ENCODE data around the gene USP50.
"Not testable (repeated sequence)": the region's sequence is repeated elsewhere in the genome, so short reads cannot be mapped to it uniquely, and the experiment has no call there.

USP50 gene

DNA sequence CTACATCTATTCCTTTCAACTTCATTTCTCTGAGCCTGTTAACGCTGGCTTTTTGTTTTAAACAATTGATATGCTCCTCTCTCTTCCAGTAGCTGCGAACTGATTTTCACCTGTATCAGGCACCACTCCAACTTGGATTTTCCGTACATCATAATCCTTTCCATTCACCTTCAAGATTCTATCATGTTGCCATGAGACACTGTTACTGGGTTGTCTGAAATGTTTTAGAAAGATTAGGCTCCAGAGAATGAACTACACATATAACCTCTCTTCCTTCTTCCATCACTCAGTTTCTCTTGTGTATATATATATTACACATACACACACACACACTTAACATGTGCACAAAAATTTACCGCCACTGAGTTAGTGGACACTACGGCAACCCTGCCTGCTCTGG lies at the start of gene USP50:
USP50 (minus strand) TSS at position 101 of the 400 bp plus-strand sequence. CDS start 141 bp downstream, outside the sequence.
- DNase-seq = no peak

GRCh38 chr15:50594311-50594710 lies 47.8 kb upstream of the USP50 start:
- no peak for DNase-seq

DNA sequence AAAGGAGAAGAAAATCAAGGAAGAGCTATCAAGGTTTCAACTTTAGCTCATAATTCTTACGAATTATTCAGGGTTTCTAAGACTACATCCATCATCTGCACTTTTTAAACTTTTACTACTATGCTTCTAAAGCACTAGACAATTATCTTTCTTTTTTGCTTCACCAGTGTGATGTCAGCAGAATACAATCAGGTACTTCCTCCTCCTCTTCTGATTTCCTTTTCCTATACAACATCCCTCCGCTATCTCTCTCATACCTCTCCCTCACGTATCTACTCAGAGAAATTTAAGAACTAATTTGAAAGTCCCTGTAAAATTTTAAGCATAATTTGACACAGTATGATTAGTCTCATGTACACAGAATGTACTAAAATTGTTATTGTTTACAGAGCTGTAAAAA lies 47.3 kb upstream of the USP50 start:
- DNase-seq = no peak

GRCh38 chr15:50590288-50590687 lies 43.8 kb upstream of the USP50 start:
- DNase-seq = no peak

DNA sequence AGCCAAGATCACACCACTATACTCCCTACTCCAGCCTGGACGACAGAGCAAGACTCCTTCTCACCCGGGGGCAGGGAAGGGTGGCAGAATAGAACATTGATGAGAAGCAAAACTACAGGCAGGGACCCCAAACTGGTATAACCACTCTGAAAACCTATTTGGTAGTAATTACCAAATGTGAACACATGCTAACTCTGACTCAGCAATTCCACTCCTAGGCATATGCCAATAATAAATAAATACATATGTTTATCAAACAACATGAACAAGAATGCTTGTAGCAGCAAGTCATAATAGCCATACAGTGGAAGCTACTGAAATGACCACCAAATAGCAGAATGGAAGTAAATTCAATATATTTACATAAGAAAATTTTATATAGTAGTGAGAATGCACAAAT lies 31.0 kb upstream of the USP50 start:
- no peak for DNase-seq

DNA sequence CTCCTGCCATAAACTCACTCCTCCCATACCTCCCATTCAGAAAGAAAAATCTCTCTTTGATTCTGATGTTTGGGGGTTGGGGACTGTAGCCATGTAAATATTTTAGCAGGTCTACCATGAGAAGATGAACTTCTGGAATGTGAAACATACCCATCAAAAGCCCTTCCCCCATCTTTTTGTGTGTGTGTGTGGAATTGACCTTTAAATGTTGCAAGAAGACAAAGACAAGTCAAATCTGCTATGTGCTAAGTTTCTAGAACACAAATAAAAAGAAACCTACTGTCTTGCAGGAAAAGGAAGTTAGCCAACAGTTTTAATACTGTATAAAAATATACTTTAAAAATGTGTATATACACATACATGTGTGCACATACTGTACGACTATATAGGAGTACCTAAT lies 29.7 kb upstream of the USP50 start:
- no peak for DNase-seq

GRCh38 chr15:50573842-50574241 lies 27.4 kb upstream of the USP50 start:
- DNase-seq = not testable (repeated sequence)

DNA sequence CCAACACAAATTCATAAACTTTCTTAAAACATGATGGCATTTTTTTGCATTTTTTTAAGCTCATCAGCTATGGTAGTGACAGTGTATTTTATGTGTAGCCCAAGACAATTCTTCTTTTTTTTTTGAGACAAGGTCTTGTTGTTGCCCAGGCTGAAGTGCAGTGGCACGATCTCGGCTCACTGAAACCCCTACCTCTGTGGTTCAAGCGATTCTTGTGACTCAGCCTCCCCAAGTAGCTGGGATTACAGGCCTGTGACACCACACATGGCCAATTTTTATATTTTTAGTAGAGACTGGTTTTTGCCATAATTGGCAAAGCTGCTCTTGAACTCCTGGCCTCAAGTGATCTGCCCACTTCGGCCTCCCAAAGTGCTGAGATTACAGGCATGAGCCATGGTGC lies 17.3 kb upstream of the USP50 start:
- DNase-seq = no peak

- no peak for DNase-seq
These were observed 16.5 kb upstream of the USP50 start for GRCh38 chr15:50562735-50563640.

DNA sequence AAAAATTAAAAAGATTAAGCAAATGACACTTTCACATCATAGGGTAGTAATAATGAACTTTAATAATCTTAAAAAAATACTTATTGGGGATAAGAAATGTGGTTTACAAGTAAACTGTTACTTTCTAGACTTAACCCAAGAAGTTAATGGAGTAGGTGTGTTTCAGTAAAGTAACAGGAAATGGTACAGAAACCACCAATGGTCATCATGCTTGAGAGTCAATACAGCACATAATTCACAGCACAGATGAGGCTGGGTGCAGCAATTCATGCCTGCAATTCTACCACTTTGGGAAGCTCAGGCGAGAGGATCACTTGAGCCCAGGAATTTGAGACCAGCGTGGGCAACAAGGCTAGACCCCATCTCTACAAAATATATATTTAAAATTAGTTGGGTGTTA lies 11.5 kb upstream of the USP50 start:
- DNase-seq = no peak

GRCh38 chr15:50556642-50557371 lies 10.3 kb upstream of the USP50 start:
- DNase-seq = no peak

DNA sequence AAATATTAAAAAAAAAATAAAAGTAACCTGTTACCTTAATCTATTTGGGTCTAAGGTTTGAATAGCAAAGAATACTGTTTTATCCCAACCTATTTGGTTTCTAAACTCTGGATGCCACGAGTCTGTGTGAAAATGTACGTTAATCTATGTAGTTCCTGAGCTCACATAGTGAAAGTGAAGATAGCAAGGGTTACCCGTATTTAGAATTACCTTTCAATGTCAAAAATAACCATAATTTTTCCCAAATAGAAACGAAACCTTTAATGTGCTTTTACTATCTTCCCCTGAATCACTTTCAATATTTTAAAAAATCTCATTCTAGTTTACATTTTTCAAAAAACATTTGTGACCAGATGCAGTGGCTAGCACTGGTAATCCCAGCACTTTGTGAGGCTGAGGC lies 5.8 kb upstream of the USP50 start:
- no peak for DNase-seq

DNA sequence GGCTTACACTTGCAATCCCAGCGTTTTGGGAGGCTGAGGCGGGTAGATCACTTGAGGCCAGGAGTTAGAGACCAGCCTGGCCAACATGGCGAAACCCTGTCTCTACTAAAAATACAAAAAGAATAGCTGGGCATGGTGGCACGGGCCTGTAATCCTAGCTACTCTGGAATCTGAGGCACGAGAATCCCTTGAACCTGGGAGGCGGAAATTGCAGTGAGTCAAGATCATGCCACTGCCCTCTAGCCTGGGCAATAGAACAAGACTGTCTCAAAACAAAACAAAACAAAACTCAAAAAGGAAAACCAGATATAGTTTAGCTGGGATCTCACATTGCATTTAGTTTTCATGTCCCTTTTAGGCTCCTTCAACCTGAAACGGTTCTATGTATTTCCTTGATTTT lies 2.9 kb upstream of the USP50 start:
- DNase-seq = no peak

GRCh38 chr15:50544368-50544767 lies 2.1 kb downstream of the USP50 start:
- no peak for DNase-seq

GRCh38 chr15:50543556-50543955 lies 2.9 kb downstream of the USP50 start:
- DNase-seq = no peak

DNA sequence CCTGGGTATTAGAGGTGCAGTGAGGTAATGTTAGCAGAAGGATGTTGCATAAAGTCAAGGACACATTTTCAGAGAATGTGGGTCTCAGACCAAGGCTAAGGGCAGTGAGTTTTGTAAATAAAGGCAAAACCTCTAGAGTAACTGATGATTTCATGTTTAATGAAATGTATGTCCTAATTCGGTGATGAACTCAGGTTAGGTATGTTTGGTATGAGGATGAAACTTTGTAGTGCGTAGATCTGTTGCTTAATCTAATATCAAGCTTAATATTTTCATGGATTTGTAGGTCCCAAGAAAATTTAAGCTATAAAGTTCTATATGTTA lies 3.6 kb downstream of the USP50 start:
- DNase-seq = no peak

DNA sequence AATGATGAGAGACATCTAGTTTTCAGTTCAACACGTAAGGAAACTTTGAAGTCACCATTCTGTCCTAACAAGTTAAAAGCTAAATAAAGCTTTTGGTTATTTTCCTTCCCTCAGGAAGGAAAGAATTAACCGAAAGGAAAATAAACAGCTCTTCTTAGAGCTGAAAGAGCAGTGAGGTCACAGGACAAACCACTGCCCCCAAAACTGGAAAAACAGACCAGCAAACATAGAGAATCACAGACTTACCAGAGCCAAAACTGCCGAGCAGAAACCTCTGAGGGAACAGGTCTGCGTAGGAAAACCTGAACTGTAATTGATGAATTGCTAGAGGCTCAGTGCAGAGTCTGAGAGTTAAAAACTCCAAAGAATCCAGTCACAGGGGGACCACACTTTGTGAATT lies 14.7 kb downstream of the USP50 start:
- no peak for DNase-seq

GRCh38 chr15:50531163-50531562 lies 15.3 kb downstream of the USP50 start:
- no peak for DNase-seq

- DNase-seq = no peak
These were observed 22.6 kb downstream of the USP50 start for GRCh38 chr15:50523851-50524251.

DNA sequence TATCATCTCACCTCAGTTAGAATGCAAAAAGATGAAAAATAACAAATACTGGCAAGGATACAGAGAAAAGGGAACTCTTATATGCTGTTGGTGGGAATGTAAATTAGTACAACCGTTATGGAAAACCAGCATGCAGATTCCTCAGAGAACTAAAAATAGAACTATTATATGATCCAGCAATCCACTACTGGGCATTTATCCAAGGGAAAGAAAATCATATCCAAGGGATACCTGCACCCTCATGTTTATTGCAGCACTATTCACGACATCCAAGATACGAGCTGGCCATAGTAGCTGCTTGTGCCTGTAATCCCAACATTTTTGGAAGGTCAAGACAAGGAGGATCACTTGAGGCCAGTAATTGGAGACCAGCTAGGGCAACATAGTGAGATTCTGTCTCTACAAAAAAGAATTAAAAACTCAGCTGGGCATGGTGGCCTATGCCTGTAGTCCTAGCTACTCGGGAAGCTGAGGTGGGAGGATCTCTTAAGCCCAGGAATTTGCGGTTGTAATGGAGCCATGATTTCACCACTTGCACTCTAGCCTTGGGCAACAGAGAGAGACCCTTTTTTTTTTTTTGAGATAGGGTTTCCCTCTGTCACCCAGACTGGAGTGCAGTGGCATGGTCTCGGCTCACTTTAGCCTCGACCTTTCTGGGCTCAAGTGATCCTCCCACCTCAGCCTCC lies 26.6 kb downstream of the USP50 start:
- no peak for DNase-seq

DNA sequence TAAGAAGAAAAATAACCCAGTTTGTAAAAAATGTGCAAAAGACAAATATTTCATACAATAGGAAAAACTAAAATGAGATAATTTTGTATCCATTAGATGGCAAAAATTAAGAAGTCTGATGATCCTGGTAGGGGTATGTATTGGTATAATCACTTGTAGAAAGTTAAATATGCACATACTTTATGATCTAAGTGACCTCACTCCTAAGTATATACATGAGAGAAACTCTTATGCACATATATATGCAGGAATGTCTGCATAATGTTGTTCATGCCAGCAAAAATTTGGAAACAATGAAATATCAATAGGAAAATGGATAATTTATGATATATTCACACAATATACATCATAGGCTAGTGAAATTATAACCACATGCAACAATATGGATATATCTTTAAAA lies 33.5 kb downstream of the USP50 start:
- DNase-seq = no peak

GRCh38 chr15:50506121-50506520 lies 40.3 kb downstream of the USP50 start:
- DNase-seq = no peak

DNA sequence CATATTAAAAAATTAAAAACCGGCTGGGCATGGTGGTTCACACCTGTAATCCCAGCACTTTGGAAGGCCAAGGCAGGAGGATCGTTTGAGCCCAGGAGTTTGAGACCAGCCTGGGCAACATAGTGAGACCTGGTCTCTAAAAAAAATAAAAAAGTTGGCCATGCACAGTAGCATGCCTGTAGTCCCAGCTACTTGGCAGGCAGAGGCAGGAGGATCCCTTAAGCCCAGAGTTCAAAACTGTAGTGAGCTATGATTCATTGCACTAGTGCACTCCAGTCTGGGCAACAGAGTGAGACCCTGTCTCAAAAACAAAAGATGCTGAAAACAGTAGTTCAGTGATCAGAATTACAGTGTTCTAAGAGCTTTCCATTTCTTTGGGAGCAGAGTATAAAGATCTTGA lies 40.8 kb downstream of the USP50 start:
- DNase-seq = not testable (repeated sequence)

DNA sequence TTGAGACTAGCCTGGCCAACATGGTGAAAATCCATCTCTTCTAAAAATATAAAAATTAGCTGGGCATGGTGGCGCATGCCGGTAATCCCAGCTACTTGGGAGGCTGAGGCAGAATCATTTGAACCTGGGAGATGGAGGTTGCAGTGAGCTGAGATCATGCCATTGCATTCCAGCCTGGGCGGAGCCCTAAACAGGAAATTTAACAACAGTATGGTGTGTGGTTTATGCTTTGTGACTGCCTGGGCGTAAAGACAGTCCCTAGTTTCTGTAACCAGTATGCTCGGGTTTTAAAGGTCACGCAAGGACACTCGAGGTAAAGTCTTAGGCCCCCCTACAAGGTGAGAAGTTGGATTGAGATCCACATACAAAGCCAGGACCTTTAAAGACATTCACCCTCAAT lies 43.3 kb downstream of the USP50 start:
- DNase-seq = no peak
